Stimulated activated CD4-positive, alpha-beta T cell treated with anti-CD3 and anti-CD28 coated beads, Interleukin-2, amount 100 ng/mL, for 24 hours (primary cell): ENCODE measurements around the gene TOM1L1.
"Not testable (repeated sequence)": the region's sequence is repeated elsewhere in the genome, so short reads cannot be mapped to it uniquely, and the experiment has no call there.

Source experiments
- DNase-seq, 2 donors: peaks; one replicate each; pipeline ENCODE4 v3.0.0-alpha.2; 2020

TOM1L1 gene

GRCh38 chr17:54900457-54901229 is at the start of gene TOM1L1:
TOM1L1 (plus strand) TSS chr17:54900852; CDS start chr17:54900866, 14 bp downstream.
- DNase-seq, result peak in 1 of 2 donors; percentile 56

- no peak for DNase-seq
Observed at GRCh38 chr17:54859187-54859586, 41.5 kb upstream of the TOM1L1 start.

GRCh38 chr17:54860617-54861470 is 39.8 kb upstream of the TOM1L1 start:
- DNase-seq, result no peak

- no peak for DNase-seq
Observed at GRCh38 chr17:54861471-54861983, 39.1 kb upstream of the TOM1L1 start.

DNA sequence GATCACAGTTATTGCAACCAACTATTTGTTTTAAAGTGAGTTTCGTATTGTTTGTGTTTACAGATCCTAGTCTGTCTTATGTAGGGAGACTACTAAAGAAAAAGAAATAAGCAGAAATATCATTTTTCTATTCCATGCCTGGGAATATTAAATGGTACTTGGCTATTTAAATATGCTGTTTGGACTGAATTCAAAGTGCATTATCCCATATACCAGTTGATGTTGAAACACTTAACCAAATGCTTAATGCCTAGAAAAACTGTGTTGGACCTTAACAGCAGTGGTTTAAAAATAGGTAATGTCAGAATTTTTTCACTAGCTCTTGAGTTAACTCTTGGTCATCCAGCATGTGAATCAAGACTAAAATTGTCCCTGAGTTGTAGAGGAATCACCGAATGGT is 37.5 kb upstream of the TOM1L1 start:
- no peak for DNase-seq

GRCh38 chr17:54864070-54864469 is 36.6 kb upstream of the TOM1L1 start:
- no peak for DNase-seq

DNA sequence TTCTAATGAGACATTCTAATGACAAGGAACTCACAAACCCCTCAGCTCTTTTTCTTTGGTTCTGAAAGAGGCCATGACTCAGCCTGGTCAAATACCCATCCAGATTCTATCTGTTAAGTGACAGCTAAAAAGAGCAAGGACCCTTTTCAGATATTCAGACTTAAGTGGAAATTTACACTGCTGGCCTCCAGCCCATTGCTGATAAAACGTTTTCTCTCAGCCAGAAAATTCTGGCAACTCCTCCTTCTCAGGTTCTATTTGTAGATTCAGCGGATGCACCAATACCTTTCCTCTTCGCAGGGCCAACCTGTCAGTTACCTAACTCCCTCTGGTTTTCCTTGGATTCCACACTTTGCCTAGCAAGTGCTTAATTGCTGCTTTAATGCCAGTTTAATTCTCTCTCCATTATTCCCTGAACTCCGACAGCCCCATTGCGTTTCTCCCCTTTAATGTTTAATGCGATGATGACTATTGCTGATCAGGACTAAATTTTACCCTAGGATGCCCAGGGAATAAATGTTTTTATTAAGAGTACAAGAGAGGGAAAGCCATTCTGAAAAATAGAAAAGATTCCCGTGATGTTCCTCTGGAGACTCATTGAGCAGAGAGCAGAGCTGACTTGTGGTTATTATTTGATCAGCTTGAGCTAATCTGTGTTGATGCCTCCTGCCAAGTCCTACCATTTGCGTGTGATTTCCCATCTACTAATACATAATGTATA is 35.9 kb upstream of the TOM1L1 start:
- no peak for DNase-seq

DNA sequence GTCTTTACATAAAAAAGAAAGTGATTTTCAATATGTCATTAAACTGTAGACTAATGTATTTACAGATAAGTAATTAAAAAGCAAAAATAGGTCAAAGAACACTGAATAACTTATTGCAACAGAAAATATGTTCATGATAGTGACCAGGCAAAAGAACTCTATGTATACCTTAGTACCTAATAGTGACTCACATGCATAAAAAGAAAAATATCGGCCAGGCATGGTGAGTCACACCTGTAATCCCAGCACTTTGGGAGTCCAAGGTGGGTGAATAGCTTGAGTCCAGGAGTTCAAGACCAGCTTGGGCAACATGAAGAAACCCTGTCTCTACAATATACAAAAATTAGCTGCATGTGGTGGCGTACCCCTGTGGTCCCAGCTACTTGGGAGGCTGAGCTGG is 33.0 kb upstream of the TOM1L1 start:
- DNase-seq, result no peak

DNA sequence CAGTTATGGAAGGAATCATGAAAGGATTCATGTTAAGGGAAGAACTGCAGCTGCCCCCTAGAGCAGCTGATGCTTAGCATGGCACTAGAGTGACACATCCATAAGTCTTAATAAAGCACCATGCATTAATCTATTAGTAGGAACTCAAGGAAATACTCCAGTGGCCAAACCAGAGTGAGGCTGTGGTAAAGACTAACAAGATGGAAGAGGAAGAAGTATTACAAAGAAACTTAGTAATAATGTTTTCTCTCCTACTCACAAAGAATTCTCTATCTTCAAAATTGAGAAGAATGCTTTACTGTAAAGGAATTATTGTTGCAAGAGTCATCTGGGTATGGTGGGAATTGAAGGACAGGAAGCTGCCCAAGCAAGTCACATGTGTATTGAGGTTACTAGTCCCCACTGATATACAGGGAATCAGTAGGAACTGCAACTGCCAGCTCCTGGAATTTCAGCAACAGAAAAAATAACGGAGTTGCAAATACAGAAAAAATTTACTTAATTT is 29.9 kb upstream of the TOM1L1 start:
- no peak for DNase-seq

GRCh38 chr17:54875906-54876305 is 24.7 kb upstream of the TOM1L1 start:
- not testable (repeated sequence) for DNase-seq

GRCh38 chr17:54876656-54877195 is 23.9 kb upstream of the TOM1L1 start:
- no peak for DNase-seq

DNA sequence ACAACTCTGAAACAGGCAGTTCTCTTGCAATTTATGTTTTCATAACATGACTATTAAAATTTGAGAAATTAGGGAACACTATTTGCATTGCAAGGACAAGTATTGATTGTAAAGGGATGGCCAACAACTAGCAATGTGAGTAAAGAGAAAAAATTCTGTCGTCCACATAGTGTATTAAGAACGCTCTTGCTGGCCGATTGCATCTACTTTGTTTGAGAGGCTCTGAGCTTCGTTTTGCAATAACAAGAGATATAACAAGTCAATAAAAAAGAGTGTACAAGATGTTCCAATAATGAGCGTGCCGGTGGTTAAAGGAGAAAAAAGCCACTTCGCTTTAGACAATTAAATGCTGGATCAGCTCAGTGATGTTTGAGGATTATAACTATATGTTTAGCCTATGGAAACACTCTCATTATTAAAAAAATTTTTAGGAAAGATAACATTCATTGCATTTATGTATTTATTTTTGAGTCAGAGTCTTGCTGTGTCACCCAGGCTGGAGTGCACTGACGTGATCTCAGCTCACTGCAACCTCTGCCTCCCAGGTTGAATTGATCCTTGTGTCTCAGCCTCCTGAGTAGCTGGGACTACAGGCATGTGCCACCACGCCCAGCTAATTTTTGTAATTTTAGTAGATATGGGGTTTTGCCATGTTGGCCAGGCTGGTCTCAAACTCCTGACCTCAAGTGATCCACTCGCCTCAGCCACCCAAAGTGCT is 19.2 kb upstream of the TOM1L1 start:
- no peak for DNase-seq

- no peak for DNase-seq
Observed at GRCh38 chr17:54882371-54882770, 18.3 kb upstream of the TOM1L1 start.

DNA sequence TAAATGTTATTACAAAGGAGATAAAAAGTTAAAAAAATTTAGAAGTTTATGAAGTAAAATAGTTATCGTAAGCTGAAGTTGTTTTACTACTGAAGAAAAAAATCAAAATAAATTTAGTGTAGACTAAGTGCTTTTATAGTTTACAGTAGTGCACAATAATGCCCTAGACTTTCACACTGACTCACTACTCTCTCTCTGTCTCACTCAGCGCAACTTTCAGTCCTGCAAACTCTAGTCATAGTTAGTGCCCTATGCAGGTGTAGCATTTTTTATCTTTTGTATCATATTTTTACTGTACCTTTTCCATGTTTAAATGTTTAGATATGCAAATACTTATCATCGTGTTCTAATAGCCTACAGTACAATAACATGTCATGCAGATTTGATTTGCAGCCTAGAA is 17.7 kb upstream of the TOM1L1 start:
- no peak for DNase-seq

- no peak for DNase-seq
Observed at GRCh38 chr17:54883939-54884338, 16.7 kb upstream of the TOM1L1 start.

- no peak for DNase-seq
Observed at GRCh38 chr17:54887787-54888186, 12.9 kb upstream of the TOM1L1 start.

DNA sequence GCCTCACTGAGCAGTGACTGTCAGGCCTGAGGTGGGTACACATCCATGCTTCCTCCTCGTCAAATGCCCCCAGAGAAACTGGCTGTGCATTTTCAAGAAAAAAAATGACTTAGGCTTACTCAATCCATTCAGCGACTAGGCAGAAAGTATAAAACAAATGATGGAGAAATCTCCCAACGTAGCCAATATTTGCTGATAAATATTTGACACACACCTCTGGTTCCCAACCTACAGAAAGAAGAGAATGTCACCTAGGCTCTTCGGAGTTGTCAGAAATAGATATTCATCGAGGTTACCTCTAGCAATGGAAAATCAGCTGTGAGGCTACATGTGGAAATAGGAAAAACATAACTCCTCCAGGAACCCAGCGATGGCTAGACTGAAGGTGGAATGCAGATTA is 12.4 kb upstream of the TOM1L1 start:
- DNase-seq, result no peak

GRCh38 chr17:54888981-54889380 is 11.7 kb upstream of the TOM1L1 start:
- no peak for DNase-seq

DNA sequence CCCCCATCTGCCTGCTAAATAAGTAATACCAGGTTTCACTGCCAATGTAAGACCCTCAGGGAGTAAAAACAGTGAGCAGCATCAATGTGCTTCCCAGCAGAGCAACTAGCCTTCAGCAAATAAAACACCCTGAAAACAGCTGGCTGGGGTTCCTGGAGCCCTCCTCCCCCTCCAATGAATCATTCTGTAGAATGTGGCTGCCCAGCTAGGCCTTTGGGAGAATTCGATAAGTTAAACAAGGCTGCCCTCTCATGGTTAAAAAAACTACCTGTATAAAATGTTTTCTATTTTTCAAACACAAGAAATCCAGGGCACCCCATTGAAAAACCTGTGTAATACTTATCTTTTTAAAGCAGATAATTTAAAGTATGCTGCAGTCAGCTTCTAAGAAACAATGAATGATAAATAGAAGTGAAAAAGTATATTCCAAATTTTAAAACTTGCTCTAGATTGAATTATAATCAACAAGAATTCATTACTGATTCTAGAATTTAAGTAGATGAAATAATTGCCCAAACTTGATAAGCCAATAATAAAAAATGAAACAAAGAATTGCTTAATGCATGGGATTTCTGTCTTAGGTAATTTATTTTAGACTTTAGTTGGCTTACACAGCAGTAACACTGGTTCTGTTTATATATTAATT is 9.4 kb upstream of the TOM1L1 start:
- no peak for DNase-seq

GRCh38 chr17:54892360-54892759 is 8.3 kb upstream of the TOM1L1 start:
- no peak for DNase-seq

- DNase-seq, result no peak
Observed at GRCh38 chr17:54898576-54898975, 2.1 kb upstream of the TOM1L1 start.

- DNase-seq, result no peak
Observed at GRCh38 chr17:54899201-54899600, 1.5 kb upstream of the TOM1L1 start.
